GM23338 (cell line): ENCODE data around the gene WWC1.

ENCODE experiments used
- CREB1 ChIP-seq: fragments of 250-450 bp; sonication (Bioruptor Pico); IDR thresholded peaks from 2 replicates; pipeline ENCODE4 v1.5.0; 2020; ENCODE audit warnings: low read depth, mild to moderate bottlenecking, moderate library complexity
- EZH2 ChIP-seq: fragments of 200-600 bp; sonication (generic); IDR thresholded peaks from one replicate; pipeline ENCODE4 v1.8.0; 2017; ENCODE audit warnings: antibody characterized with exemption, mild to moderate bottlenecking, low read depth; ENCODE audit not compliant: unreplicated experiment
- EZH2phosphoT487 ChIP-seq: fragments of 200-600 bp; sonication (generic); IDR thresholded peaks from one replicate; pipeline ENCODE4 v1.8.1; 2018; ENCODE audit warnings: antibody characterized with exemption; ENCODE audit not compliant: unreplicated experiment
- JUNB ChIP-seq: IDR thresholded peaks from one replicate; pipeline ENCODE4 v1.6.1; 2016; ENCODE audit warnings: antibody characterized with exemption; ENCODE audit not compliant: unreplicated experiment
- POLR2AphosphoS5 ChIP-seq: IDR thresholded peaks from 2 replicates; pipeline ENCODE4 v1.6.1; 2016; ENCODE audit warnings: antibody characterized with exemption, low read depth
- REST ChIP-seq: IDR thresholded peaks from one replicate; pipeline ENCODE4 v1.6.1; 2018; ENCODE audit warnings: antibody characterized with exemption; ENCODE audit not compliant: unreplicated experiment
- ZNF462 ChIP-seq: fragments of 250-450 bp; sonication (Bioruptor Pico); IDR thresholded peaks from 2 replicates; pipeline ENCODE4 v1.5.0; 2020; ENCODE audit warnings: mild to moderate bottlenecking, moderate library complexity
- TF ChIP-seq, protein P1 (sequence below), 2 experiments: fragments of 200-600 bp in 1 of 2; sonication (generic) in 1 of 2; conservative IDR thresholded peaks; 2 replicates each; pipeline versions ENCODE4 v1.5.1 to v1.6.1; 2016 to 2017; ENCODE audit warnings: antibody characterized with exemption in 2 of 2, low read depth in 2 of 2, mild to moderate bottlenecking in 2 of 2, moderate library complexity in 1 of 2

GRCh38 chr5:168411871-168412270 is 120.4 kb downstream of the WWC1 start:
- TF ChIP-seq, protein P1, sequence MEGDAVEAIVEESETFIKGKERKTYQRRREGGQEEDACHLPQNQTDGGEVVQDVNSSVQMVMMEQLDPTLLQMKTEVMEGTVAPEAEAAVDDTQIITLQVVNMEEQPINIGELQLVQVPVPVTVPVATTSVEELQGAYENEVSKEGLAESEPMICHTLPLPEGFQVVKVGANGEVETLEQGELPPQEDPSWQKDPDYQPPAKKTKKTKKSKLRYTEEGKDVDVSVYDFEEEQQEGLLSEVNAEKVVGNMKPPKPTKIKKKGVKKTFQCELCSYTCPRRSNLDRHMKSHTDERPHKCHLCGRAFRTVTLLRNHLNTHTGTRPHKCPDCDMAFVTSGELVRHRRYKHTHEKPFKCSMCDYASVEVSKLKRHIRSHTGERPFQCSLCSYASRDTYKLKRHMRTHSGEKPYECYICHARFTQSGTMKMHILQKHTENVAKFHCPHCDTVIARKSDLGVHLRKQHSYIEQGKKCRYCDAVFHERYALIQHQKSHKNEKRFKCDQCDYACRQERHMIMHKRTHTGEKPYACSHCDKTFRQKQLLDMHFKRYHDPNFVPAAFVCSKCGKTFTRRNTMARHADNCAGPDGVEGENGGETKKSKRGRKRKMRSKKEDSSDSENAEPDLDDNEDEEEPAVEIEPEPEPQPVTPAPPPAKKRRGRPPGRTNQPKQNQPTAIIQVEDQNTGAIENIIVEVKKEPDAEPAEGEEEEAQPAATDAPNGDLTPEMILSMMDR (conservative IDR thresholded peaks at IDR 0.05; ENCODE audit: low read depth in 2 of 2), result no peak
- TF ChIP-seq EZH2phosphoT487, result no peak
- no peak for TF ChIP-seq ZNF462 (CRISPR knock-in tag)
- TF ChIP-seq EZH2, result no peak
- no peak for TF ChIP-seq REST
- TF ChIP-seq POLR2AphosphoS5, result no peak
- no peak for TF ChIP-seq JUNB
- TF ChIP-seq CREB1 (CRISPR knock-in tag), result no peak
